Hepatic stellate cell (primary cell): Measurements from ENCODE around the gene DOC2B.
"Not testable (repeated sequence)": the region's sequence is repeated elsewhere in the genome, so short reads cannot be mapped to it uniquely, and the experiment has no call there.

ENCODE experiments used
- DNase-seq: peaks from one replicate; pipeline ENCODE4 v3.0.0; 2011; ENCODE audit warnings: low spot score

DOC2B gene

DNA sequence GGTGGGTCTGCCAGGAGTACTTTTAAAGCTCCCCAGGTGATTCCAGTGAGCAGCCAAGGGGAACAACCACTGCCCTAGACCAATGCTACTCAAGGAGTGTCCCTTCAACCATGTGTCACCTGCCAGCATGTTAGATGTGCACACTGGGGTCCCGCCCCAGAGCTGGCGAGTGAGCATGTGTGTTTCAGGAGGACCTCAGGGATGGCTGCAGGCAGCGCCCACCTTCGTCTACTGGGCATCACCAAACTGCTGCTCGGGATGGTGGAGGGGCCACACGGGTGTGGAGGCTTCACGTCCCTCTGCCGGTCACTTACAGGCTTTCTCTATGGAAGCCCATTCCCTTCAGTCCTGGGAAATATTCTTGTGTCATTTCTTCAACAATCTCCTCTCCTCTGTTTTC lies 29.0 kb upstream of the DOC2B start:
- no peak for DNase-seq

DNA sequence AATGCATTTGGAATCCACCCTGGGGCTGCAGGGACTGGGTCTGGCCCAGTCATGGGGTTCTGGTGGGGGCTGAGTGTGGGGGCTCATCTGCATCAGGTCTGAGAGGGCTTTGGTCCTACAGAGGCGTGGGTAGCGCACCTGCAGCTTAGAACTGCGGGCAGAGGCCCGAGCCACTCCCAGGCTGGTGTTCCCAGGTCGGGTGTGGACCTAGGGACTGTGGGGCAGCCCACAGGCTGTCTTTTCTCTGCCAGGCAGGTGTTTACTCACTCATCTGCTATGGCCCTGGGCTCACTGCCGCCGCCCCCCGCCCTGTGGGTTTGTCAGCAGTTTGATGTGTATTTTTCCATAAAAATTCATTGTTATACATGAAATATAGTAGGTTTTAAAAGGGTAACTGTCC lies 27.0 kb upstream of the DOC2B start:
- DNase-seq = no peak

GRCh38 chr17:207775-208174 lies 26.3 kb upstream of the DOC2B start:
- no peak for DNase-seq

DNA sequence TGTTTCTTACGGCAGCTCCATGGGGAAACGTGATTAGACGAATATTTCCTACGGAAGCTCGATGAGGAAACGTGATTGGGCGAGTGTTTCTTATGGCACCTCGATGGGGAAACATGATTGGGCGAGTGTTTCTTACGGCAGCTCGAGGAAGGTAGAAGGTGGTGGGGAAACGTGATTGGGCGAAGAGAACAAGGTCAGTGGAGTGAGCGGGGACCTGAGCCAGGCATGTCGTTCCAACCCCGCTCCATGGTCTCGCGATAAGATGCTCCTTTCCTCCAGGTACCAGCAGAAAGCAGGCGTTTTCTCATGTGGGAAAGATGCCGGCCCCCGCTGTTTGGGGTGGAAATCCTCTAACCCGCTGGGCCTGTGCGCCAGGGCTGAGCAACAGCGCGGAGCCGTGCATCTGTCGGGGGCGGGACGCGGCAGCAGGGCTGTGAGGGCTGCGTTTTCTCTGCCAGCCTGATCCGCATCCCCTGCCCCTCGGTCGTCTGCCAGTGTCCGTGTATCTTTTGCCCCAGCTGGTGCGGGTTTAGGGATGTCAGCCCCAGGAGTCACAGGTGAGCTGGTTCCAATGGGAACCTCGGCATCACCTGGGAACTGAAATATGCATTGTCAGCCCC lies 25.6 kb upstream of the DOC2B start:
- DNase-seq = no peak

DNA sequence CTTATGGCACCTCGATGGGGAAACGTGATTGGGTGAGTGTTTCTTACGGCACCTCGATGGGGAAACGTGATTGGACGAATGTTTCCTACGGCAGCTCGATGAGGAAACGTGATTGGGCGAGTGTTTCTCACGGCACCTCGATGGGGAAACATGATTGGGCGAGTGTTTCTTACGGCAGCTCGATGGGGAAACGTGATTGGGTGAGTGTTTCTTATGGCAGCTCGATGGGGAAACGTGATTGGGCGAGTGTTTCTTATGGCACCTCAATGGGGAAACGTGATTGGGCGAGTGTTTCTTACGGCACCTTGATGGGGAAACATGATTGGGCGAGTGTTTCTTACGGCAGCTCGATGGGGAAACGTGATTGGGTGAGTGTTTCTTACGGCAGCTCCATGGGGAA lies 25.0 kb upstream of the DOC2B start:
- DNase-seq = not testable (repeated sequence)

DNA sequence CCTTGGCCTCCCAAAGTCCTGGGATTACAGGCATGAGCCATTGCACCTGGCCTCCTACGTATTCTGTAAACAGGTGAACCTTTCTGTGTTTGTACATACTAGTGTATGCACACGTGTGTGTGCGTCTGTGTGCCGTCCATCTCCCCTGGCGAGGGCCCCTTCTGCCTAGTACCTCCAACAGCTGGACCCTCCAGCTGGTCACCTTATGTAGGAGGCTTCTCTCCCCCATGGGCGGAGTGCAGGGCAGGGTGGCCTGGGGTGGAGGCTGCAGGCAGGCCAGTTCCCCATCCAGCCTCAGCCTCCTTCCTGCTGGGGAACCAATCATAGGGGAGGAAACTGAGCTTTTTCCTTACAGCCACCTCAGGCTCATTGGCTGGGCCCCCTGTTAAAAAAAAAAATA lies 24.4 kb upstream of the DOC2B start:
- no peak for DNase-seq

DNA sequence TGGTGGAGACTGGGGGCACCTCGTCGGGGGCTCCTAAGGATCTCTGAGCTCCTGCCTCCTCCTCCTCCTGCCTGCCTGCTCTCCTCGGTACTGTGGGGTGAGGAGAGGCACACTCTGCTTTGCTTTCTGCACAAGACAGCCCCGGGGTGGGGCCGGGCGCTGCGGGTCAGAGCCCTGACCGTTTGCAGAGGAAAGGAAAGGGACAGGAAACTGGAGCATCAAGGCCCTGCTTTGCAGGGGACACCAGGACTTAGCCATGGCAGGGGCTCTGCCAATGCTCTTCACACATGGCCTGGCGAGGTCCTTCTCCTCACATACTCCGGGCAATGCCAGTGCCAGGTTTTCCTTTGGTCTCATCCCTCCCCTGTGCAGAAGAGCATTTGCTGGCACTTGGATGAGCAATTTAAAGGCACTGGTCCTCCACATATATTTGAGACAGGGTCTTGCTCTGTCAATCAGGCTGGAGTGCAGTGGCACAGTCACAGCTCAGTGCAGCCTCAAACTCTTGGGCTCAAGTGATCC lies 23.8 kb upstream of the DOC2B start:
- no peak for DNase-seq

- no peak for DNase-seq
Observed at GRCh38 chr17:204427-205147, 23.1 kb upstream of the DOC2B start.

GRCh38 chr17:202501-202951 lies 21.1 kb upstream of the DOC2B start:
- DNase-seq = no peak

DNA sequence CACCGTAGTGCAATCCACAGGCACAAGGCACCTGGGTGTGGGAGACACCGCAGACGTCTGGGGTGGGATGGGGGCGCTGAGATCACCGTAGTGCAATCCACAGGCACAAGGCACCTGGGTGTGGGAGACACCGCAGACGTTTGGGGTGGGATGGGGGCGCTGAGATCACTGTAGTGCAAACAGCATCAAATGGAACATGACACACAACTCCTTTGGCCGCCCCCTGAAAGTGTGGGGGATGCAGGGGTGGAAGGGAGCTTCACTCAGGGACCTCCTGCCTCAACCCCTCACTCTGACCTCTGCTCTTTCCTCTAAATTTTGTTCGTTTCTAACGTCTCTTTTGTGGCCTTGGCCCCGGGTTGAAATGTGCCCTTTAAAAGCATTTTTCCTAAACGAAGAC lies 20.3 kb upstream of the DOC2B start:
- DNase-seq = not testable (repeated sequence)

GRCh38 chr17:201257-201656 lies 19.8 kb upstream of the DOC2B start:
- DNase-seq = not testable (repeated sequence)

DNA sequence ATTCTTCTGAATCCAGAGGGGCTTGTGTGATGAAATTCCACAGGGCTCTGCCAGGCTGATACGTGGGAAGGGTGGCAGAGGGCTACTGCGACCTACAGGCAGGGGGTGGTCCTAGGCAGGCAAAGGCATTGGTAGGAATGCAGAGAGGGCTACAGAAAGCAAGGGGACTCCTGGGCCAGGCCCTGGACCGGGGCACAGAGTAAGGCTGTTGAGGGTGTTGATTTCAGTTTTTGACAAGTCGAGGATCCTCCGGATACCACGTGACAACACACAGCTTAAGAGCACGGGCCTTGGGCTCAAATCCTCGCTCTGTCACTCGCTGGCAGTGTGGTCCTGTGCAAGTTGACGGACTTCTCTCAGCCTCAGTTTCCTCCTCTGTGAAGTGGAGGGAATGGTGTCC lies 19.1 kb upstream of the DOC2B start:
- no peak for DNase-seq

- no peak for DNase-seq
Observed at GRCh38 chr17:199806-200545, 18.5 kb upstream of the DOC2B start.

GRCh38 chr17:199191-199604 lies 17.7 kb upstream of the DOC2B start:
- DNase-seq = no peak

DNA sequence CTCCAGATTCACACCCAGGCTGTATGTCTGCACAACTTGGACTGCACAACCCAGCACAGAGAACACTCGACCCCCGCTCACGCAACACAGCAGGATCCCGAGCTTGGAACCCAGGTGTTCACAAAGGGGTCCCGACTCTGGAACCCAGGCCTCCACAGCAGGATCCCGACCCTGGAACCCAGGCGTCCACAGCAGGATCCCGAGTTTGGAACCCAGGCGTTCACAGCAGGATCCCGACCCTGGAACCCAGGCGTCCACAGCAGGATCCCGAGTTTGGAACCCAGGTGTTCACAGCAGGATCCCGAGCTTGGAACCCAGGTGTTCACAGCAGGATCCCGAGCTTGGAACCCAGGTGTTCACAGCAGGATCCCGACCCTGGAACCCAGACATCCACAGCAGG lies 16.8 kb upstream of the DOC2B start:
- DNase-seq = not testable (repeated sequence)

DNA sequence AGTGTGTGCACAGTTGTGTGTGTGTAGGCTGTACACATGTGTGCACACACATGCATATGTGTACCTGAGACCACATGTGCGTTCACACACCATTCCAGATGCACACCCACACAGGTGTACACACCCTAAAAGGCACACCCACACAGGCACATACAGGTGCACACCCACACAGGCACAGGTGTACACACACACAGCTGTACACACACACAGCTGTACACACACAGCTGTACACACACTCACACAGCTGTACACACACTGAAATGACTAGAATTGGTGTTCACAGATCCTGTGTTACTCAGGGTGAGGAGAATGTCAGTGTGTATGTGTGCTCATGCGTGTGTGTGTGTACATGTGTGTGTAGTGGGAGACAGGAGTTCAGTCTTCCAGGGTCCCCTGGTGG lies 15.9 kb upstream of the DOC2B start:
- no peak for DNase-seq

- no peak for DNase-seq
Observed at GRCh38 chr17:194828-195602, 13.6 kb upstream of the DOC2B start.

DNA sequence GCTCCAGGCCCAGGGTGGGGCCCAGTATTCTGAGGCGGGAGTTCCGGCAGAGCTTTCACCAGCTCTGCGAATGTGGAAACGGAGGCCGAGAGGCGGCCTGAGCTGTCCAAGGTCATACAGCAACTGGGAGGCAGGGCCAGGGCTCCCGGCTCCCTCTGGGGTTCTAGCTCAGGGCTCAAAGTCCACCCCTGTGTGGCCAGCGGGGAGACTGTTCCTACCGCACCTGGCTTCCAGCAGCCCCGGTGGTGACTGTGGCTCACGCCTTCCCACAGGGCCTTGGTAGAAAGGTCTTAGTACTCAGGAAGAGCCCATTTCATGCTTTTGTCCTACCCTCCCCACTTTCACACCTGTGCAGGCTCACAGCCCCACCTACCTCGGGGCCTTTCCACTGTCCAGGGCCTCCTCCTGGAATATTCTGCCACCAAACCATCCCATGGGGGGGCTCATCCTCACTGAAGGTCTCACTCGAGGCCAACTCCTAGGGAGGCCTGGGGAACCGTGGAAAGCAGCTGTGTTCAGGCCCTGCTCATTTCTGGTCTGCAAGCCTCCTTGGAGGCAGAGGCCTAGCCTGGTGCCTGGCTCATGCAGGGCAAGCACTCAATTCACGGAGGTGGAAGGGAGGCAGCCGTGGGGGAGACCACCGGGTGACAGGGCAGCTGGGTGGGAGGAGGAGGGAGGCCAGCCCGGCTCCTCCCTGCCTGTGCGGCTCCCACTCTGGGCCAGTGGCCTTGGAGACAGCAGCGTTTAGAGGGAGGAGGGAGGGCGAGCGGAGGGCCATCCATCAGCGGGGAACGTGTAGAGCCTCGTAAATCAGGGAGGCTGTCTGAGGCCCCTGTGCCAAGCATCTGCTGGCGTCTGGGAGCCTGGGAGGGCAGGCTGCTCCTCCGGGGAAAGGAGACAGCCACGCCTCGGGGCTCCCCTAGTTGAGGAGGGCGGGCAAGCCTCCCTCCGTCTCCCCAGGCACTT lies 12.7 kb upstream of the DOC2B start:
- DNase-seq = no peak

GRCh38 chr17:193426-193810 lies 12.0 kb upstream of the DOC2B start:
- no peak for DNase-seq

DNA sequence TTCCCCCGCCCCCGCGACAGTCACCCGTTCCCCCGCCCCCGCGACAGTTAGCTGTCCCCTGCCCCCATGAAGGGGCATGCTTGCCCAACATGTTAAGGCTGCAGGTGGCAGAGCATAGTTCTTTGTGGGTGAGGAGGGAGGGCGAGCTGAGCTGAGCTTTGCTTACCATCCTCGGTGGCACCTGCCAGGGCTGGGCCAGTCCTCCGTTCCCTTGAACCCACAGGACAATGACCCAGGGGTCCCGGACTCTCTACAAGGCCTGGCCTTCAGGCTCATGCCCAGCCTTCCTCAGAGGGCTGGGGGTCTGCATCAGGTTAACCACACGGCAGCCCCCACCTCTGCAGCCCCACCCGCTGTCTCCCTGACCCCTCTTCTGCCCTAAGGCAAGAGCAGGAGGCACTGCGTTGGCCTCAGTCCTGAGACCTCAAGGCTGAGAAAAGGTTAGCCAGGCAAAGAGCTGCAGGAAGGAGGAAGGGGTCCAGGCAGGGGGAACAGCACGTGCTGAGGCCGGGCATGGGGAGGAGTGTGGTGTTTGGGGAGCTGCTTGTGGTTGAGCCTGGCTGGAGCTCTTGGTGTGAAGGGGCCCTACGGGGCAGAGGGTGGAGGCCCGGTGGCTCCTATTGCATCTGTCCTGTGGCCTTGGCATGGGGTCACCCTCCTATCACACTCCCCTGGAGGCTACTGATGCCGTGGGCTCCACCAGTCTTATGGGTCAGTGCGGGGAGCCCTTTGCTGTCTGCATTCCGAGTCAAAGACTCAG lies 11.4 kb upstream of the DOC2B start:
- no peak for DNase-seq
